MCF 10A (cell line): ENCODE measurements around the gene TRIM68. TPM values are rescaled to one million over a fixed set of nuclear protein-coding genes. Genes with fewer than 3 reads are reported as not detected.

Experiments
- BruUV-seq: library from RNA; stranded (reverse); fragments of 400-500 nt; replicated peaks from 2 replicates; lab custom pipeline; 2021; lab: Mats Ljungman, UMichigan
- CTCF ChIA-PET: fragments of 300-600 bp; sonication (Branson Sonifier 250); formaldehyde crosslinking; extraction: SDS; loops from one replicate; lab custom pipeline; 2021; ENCODE audit warnings: antibody characterized with exemption, inconsistent platforms; lab: Yijun Ruan, JAX
- POLR2A ChIA-PET: fragments of 300-600, 350-650 bp; sonication (Branson Sonifier 250); formaldehyde crosslinking; extraction: SDS; loops from one replicate; lab custom pipeline; 2020; ENCODE audit warnings: antibody characterized with exemption, inconsistent platforms; lab: Yijun Ruan, JAX
- DNase-seq: peaks from one replicate; pipeline ENCODE4 v3.0.0-alpha.2; 2018; ENCODE audit not compliant: unreplicated experiment
- H3K27ac Mint-ChIP-seq: one replicate; pipeline ENCODE4 v1.8.0; 2022; ENCODE audit warnings: mild to moderate bottlenecking, low read depth, mixed read lengths; ENCODE audit not compliant: unreplicated experiment
- H3K27me3 Mint-ChIP-seq: one replicate; pipeline ENCODE4 v1.8.0; 2022; ENCODE audit warnings: mixed read lengths; ENCODE audit not compliant: insufficient read depth, unreplicated experiment
- H3K36me3 Mint-ChIP-seq: one replicate; pipeline ENCODE4 v1.8.0; 2022; ENCODE audit warnings: mild to moderate bottlenecking, moderate library complexity, mixed read lengths; ENCODE audit not compliant: insufficient read depth, unreplicated experiment
- H3K4me1 Mint-ChIP-seq: one replicate; pipeline ENCODE4 v1.8.0; 2022; ENCODE audit warnings: mixed read lengths; ENCODE audit not compliant: insufficient read depth, unreplicated experiment
- H3K4me3 Mint-ChIP-seq: one replicate; pipeline ENCODE4 v1.8.0; 2022; ENCODE audit warnings: mild to moderate bottlenecking, moderate library complexity, mixed read lengths; ENCODE audit not compliant: unreplicated experiment
- H3K9me3 Mint-ChIP-seq: one replicate; pipeline ENCODE4 v1.8.0; 2022; ENCODE audit warnings: mixed read lengths; ENCODE audit not compliant: unreplicated experiment
- CTCF ChIP-seq: fragments of 200-600 bp; IDR thresholded peaks from one replicate; pipeline ENCODE4 v1.8.0; 2022; ENCODE audit warnings: antibody characterized with exemption, mild to moderate bottlenecking; ENCODE audit not compliant: unreplicated experiment
- intact Hi-C: fragments of 100-400 bp; cut with micrococcal nuclease; formaldehyde crosslinking; loops from 2 replicates; pipeline ENCODE4 v1.14.1; 2022
- total RNA-seq: library from RNA; stranded (reverse); gene quantifications from 2 replicates; pipeline ENCODE4 v1.2.3, GENCODE V29; 2022

Gene TRIM68
- total RNA-seq, 1 experiment from 2014 or later, result 7.9 TPM

- H3K4me3 Mint-ChIP-seq, result no peak overlapping the region
These were observed 11.5 kb upstream of the TRIM68 start for GRCh38 chr11:4619514-4619913.

GRCh38 chr11:4615856-4616444 lies 7.9 kb upstream of the TRIM68 start:
- Mint-ChIP-seq H3K4me3 (no peak overlapping the region), H3K4me1 (no peaks in the 10 kb centered on the region)
- POLR2A ChIA-PET, result no interaction called here

More at GRCh38 chr11:4619514-4619913, 11.5 kb upstream of the TRIM68 start:
- H3K36me3 Mint-ChIP-seq, result no peaks in the 10 kb centered on the region
- no peaks in the 10 kb centered on the region for H3K4me1 Mint-ChIP-seq
- ChIA-PET CTCF (interaction anchor here (0.9 kb wide), 1 partner anchor 370 kb away, joined by 4 read pairs; no protein-coding TSS in a partner anchor), POLR2A (no interaction called here)
- intact Hi-C loops, result no loop called here
- DNase-seq, result no peak
- no peaks in the 10 kb centered on the region for H3K9me3 Mint-ChIP-seq
- H3K27me3 Mint-ChIP-seq, result peaks cover 16% of the 10 kb centered on the region
- no peak for TF ChIP-seq CTCF
- no peak overlapping the region for H3K27ac Mint-ChIP-seq
- no TSS peak for BruUV-seq

GRCh38 chr11:4611986-4612385 lies 4.0 kb upstream of the TRIM68 start:
- Mint-ChIP-seq H3K4me1 (peaks cover 11% of the 10 kb centered on the region), H3K27me3 (peaks cover 24% of the 10 kb centered on the region), H3K36me3 (no peaks in the 10 kb centered on the region), H3K9me3 (no peaks in the 10 kb centered on the region), H3K4me3 (no peak overlapping the region), H3K27ac (no peak overlapping the region)
- BruUV-seq, result no TSS peak
- POLR2A ChIA-PET, result interaction anchor here (0.9 kb wide), 1 partner anchor 9 kb away, joined by 4 read pairs; no protein-coding TSS in a partner anchor
- no peak for DNase-seq
- TF ChIP-seq CTCF, result no peak
- CTCF ChIA-PET, result interaction anchor here (0.6 to 1.4 kb wide), 6 partner anchors 13 to 1342 kb away, joined by 3 to 11 read pairs (median 3); partner anchors contain the start of gene OR51D1
- intact Hi-C loops, result no loop called here

More at GRCh38 chr11:4615856-4616444, 7.9 kb upstream of the TRIM68 start:
- Mint-ChIP-seq H3K9me3 (no peaks in the 10 kb centered on the region), H3K36me3 (no peaks in the 10 kb centered on the region), H3K27ac (no peak overlapping the region), H3K27me3 (peaks cover 24% of the 10 kb centered on the region)
- BruUV-seq, result no TSS peak
- intact Hi-C loops, result no loop called here
- CTCF ChIA-PET, result interaction anchor here (1.4 kb wide), 1 partner anchor 10 kb away, joined by 5 read pairs; no protein-coding TSS in a partner anchor
- DNase-seq, result no peak
- TF ChIP-seq CTCF, result no peak

GRCh38 chr11:4610258-4610935 lies 2.4 kb upstream of the TRIM68 start:
- Mint-ChIP-seq H3K27ac (no peak overlapping the region), H3K36me3 (peaks cover 5% of the 10 kb centered on the region), H3K4me1 (peaks cover 25% of the 10 kb centered on the region), H3K27me3 (peaks cover 17% of the 10 kb centered on the region), H3K4me3 (peak overlapping the region; percentile 44), H3K9me3 (no peaks in the 10 kb centered on the region)
- intact Hi-C loops, result no loop called here
- CTCF ChIA-PET, result interaction anchor here (0.9 kb wide), 1 partner anchor 424 kb away, joined by 4 read pairs; no protein-coding TSS in a partner anchor
- POLR2A ChIA-PET, result no interaction called here
- no peak for TF ChIP-seq CTCF
- DNase-seq, result no peak
- BruUV-seq, result no TSS peak
